GM21528 (cell line): ENCODE measurements around the gene CWC15.
A peak's percentile ranks its signal among the peaks of the same experiment; 100 is the strongest.
"Not testable (repeated sequence)": the region's sequence is repeated elsewhere in the genome, so short reads cannot be mapped to it uniquely, and the experiment has no call there.

Experiments used
- ATAC-seq: cut with Tn5 transposase; IDR thresholded peaks from one replicate; pipeline ENCODE4 v1.9.1; 2021; ENCODE audit warnings: mild to moderate bottlenecking, moderate library complexity; ENCODE audit not compliant: unreplicated experiment, low FRiP score

Gene CWC15

GRCh38 chr11:94956963-94957362 is 16.4 kb downstream of the CWC15 start:
- ATAC-seq, result no peak

DNA sequence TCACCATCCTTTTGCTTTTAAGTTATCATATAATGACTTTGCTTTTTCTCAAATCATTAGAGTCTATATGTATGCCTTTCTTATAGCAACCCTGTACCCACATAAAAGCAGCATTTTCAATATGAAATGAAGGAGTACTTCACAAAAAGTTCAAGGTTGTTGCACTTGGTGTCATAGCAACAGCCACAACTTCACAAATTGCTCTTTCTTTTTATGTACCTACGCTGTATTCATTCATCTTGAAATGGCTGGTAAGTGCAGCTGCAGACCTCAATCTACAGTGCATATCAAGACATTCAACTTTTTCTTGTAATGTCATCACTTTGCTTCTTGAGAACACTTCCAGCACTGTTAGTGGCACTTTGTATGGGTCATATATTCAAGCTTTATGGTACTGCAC is 18.6 kb downstream of the CWC15 start:
- ATAC-seq, result no peak

GRCh38 chr11:94948070-94948617 is 25.2 kb downstream of the CWC15 start:
- no peak for ATAC-seq

DNA sequence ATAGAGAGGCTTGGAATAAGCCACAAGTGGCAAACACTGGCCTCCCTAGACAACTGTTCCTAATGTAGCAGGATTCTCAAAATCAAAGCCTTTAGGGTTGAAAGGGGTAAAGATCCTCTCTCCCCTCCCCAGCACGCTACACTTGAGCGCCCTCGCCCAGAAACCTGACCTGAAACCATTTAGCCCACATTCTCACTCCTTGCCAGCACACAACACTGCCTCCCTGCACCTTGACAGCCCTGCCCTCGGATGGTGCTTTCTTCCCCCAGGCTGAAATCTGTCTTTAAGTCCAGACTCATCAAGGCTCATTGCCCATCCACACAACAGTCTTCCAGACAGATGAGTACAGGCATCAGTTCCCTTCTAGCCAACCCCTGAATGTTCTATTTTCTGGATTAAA is 26.5 kb downstream of the CWC15 start:
- no peak for ATAC-seq

GRCh38 chr11:94941131-94941530 is 32.2 kb downstream of the CWC15 start:
- ATAC-seq, result no peak

GRCh38 chr11:94939346-94939745 is 34.0 kb downstream of the CWC15 start:
- ATAC-seq, result no peak

DNA sequence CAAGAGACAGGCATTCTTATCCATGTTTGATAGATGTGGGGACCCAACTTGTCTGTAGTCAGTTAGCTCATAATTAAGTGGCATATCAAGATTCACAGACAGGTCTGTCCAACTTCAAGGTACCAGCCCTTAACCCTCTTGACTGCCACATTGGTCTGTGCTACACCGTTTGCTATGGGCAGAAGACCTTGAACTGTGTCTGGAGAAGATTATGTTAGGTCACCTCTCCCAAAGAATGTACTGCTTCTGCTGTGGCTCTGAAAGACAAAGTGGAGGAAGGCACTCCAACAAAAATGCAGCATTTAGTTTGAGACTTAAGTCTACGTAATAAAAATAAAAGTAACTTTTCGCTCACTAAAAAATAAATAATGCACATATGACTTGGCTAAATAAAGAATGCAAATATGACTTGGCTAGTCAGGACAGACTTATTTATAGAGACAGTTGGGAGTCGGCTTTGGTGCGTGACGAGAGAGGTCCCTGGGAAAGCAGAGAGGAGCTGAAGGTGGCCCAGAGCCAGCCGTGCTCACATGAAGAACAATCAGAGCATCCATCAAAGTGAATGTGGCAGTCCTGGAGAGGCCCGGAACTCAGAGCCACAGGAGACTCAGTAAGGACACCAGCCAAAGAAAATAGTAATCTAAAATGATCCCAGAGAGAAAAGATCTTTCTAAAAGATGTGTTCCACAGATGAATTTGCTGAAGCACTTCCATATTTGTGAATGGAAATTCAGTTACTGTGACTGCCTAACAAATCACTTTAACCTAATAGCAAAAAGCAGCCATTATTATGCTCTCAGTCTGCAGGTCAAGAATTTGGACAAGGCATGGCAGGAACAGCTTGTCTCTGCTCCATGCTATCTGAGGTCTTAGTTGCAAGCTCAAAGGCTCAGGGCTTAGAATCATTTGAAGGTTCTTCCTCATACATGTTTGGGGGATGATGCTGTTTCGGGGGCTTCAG is 35.0 kb downstream of the CWC15 start:
- ATAC-seq, result no peak

GRCh38 chr11:94934846-94935245 is 38.5 kb downstream of the CWC15 start:
- ATAC-seq, result no peak

- no peak for ATAC-seq
Observed at GRCh38 chr11:94934362-94934761, 39.0 kb downstream of the CWC15 start.

DNA sequence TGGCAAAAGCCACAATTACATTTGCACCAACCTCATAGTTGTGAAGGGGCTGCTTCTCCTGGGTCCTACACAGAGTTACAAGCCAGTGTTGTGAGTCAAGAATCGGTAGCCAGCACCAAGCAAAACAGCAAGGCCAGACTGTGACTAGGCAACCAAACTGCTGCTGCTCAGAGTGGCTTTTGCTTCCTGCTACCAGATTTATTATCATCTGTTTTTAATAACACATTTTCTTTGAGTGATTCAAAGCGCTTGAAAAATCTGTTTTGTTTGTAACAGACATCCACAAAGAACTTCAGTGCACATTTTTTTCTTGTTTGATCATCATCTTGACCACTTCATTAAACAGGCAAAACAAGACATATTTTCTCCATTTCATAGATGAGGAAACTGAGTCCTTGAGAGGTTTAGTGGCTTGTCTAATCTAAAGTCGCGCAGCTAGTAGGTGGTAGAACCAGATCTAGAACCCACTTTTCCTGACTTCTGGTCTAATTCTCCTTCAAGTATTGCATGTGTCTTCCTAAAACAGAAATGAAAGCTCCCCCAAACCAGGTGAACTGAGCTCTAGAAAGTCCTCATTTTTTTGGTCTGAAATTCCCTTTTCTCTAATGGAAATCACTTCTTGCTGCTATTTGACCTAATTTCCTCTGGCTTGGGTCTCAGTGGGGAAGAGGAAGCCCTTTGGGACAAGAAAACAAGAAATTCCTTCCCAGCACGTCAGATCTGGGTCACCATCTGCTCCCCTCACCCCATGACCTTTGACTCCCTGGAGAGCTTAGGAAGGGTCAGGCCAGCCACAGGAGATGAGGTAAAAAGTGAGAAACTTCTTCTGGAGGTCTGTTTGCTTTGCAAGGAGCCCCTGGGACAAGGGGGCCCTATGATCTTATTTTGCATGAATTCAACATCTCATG is 39.9 kb downstream of the CWC15 start:
- no peak for ATAC-seq

- ATAC-seq, result no peak
Observed at GRCh38 chr11:94932503-94932902, 40.9 kb downstream of the CWC15 start.

DNA sequence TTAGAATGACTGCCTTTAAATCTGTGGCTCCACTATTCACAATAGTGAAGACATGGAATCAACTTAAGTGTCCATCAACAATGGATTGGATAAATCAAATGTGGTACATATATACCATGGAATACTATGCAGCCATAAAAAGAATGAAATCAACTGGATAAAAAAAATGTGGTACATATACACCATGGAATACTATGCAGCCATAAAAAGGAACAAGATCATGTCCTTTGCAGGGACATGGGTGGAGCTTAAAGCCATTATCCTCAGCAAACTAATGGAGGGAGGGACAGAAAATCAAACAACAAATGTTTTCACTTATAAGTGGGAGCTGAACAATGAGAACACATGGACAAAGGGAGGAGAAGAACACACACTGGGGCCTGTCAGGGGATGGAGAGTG is 41.3 kb downstream of the CWC15 start:
- ATAC-seq, result not testable (repeated sequence)

DNA sequence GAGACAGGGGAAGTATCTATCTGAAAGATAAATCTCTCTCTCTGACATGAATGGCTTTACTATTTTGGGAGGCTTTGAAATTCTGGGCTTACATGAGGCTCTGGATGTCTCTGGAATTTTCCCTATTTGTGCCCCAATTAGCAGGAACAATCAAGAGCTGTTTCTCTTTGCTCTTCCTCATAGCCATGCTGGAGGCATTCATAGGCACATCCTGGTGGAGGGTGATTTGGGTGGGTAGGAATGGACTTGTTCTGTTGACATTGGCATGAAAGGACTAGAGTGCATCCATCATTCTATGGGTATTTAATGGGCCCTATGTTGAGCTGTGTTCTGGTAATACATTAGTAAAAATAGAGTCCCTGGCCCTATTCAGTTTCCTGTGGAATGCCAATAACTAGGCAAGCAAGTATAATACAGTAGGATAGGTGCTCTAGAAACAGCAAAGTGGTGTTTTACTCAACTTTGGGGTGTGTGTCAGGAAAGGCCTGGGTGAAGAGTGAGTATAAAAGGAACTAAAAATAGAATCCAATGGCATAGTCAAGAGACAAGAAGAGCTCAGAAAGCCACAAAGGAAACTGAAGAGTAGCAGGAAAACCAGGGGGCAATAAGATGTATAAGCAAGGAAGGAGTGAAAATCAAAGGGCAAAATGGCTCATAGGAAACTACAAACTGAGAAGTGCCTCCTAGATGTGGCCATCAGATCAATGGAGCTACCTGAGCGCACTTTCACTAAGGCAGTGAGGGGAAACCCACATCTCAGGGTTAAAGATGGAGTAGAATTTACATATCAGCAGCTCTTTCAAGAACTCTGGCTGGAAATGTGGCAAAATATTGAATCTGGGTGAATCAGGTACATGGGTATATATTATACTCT is 45.0 kb downstream of the CWC15 start:
- no peak for ATAC-seq

DNA sequence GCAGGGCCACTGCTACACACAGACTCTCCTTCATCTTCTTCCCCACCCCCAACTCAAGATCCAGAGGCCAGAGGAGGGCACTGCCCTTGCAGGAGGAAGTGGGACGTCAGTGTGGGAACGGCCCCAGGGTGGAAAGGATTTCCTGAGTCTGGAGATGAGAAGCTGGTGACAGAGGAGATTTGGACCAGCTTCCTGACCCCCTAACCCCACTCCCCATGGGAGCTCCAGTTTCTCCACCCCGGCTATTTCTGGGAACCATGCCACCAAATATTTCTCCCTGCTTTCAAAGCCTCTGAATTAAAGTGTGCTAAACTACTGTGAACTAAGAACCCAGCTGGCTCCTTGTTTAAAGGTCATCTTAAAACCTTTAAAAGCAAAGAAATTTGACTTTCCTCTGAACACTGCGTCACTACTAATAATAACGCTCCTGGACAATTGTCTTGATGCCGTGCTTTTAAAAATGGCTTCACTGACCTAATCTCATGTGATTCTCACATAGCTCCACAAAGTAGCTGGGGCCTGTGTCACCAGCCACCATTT is 46.6 kb downstream of the CWC15 start:
- ATAC-seq, result no peak

- peak; percentile 7 for ATAC-seq
Observed at GRCh38 chr11:94926271-94926625, 47.1 kb downstream of the CWC15 start.

- ATAC-seq, result peak; percentile 62
Observed at GRCh38 chr11:94925422-94926270, 47.7 kb downstream of the CWC15 start.

- ATAC-seq, result no peak
Observed at GRCh38 chr11:94924612-94925011, 48.7 kb downstream of the CWC15 start.

DNA sequence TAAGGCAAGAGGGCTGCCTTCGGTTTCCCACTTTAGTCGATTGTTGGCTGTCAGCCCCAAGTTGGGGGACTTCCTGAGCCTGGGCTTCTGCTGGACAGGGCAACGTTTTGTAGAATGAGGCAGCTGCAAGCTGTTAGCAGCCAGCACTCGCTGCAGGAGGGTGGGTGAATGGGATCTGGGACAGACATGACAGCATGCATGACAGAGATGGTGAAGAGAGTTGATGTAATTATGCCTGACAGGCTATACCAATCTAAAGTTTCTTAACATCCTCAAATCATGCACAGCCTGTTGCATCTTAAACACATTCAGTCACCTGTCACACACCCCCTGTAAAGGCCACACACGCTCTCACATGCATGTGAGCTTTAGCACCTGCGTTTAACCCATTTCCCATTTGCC is 49.2 kb downstream of the CWC15 start:
- ATAC-seq, result no peak

- no peak for ATAC-seq
Observed at GRCh38 chr11:94923004-94923334, 50.4 kb downstream of the CWC15 start.
